ENCODE data around the gene KIF27.

- TF ChIP-seq CTCF (IDR thresholded peaks at IDR 0.05) = no peak
- no peak for TF ChIP-seq POLR2AphosphoS5 (IDR thresholded peaks at IDR 0.05)
- no peak for TF ChIP-seq POLR2A (IDR thresholded peaks at IDR 0.05)
- no peak for TF ChIP-seq EP300 (IDR thresholded peaks at IDR 0.05)
These were observed 734 bp downstream of the KIF27 start for GRCh38 chr9:83920469-83920926.

All from suprapubic skin (tissue), 4 donors.